ENCODE results near the gene FANCE. TPM values are rescaled to one million over a fixed set of nuclear protein-coding genes. Genes with fewer than 3 reads are reported as not detected.

Gene FANCE
- total and polyA plus RNA-seq, 9 of the 15 experiments (the other 6 are each of a cell fraction or from before 2014, with no cell fraction given), result 5.7 to 30.2 (median 17.0) TPM

DNA sequence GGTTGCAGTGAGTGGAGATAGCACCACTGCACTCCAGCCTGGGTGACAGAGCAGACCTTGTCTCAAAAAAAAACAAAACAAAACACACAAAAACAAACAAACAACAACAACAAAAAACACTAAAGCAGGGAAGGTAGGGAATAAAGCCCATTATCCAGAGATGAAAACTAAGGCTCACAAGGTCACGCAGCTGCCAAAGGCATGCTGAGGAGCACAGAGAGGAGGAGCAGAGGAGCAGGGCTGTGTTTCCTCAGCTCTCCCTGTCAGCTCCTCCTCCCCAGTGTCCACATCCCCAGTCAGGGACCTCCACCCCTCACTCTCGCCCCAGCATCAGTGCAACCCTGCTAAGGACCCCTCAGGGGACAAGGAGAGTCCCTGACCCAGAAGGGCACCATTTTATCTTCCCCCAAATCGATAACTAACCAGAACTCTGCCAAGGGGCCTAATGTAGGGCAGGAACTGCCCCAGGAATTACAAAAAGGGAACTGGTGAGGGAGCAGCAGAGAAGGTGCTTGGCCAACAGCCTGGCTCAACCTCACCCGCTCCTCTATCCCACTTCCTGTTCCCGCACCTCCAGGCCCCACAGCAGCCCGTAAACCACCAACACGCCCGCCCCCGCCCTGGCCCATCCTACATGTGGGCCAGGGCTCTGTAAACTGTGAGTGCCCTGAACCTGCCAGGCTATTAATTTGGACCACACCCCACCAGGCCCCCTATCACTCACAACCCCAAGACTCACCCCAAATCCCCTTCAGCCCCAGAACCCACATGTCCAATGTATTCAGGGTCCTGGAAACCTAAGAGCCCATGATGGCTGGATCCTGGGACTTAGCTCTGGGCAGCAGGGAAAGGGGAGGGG is 35.7 kb downstream of the FANCE start (continued):
- TF ChIP-seq MAZ (CRISPR knock-in tag; conservative IDR thresholded peaks at IDR 0.05 in 1 of 2, IDR thresholded peaks at IDR 0.05 in 1 of 2), result no peak
- no peak for TF ChIP-seq FIP1L1 (IDR thresholded peaks at IDR 0.05; ENCODE audit: low read depth, low read length, poor library complexity, severe bottlenecking)
- no peak for TF ChIP-seq ZNF354B (CRISPR knock-in tag; IDR thresholded peaks at IDR 0.05)
- no peak for TF ChIP-seq ZNF764 (CRISPR knock-in tag; IDR thresholded peaks at IDR 0.05; ENCODE audit: low read depth)
- TF ChIP-seq, protein P1, sequence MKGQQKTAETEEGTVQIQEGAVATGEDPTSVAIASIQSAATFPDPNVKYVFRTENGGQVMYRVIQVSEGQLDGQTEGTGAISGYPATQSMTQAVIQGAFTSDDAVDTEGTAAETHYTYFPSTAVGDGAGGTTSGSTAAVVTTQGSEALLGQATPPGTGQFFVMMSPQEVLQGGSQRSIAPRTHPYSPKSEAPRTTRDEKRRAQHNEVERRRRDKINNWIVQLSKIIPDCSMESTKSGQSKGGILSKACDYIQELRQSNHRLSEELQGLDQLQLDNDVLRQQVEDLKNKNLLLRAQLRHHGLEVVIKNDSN (CRISPR knock-in tag; IDR thresholded peaks at IDR 0.05), result no peak
- no peak for TF ChIP-seq ZNF668 (CRISPR knock-in tag; IDR thresholded peaks at IDR 0.05)
- TF ChIP-seq MEF2A (IDR thresholded peaks at IDR 0.05; ENCODE audit: control insufficient read depth, low read depth, low read length), result no peak
- TF ChIP-seq NUFIP1 (IDR thresholded peaks at IDR 0.05; ENCODE audit: partially characterized antibody), result no peak
- TF ChIP-seq FOXK2 (conservative IDR thresholded peaks at IDR 0.05 in 1 of 2, IDR thresholded peaks at IDR 0.05 in 1 of 2; ENCODE audit: low read depth in 2 of 2), result 0 out of 4 replicates have a peak, but pooled peaks of 1 of the 2 experiments have one; percentile 17
- no peak for TF ChIP-seq MYNN (IDR thresholded peaks at IDR 0.05)
- no peak for TF ChIP-seq MYNN (CRISPR knock-in tag; IDR thresholded peaks at IDR 0.05)
- TF ChIP-seq SP1 (CRISPR knock-in tag; IDR thresholded peaks at IDR 0.05), result 0 out of 2 replicates have a peak, but pooled peaks have one; percentile 37
- no peak for TF ChIP-seq TSC22D4 (tag; IDR thresholded peaks at IDR 0.05)
- TF ChIP-seq FOXJ2 (tag; IDR thresholded peaks at IDR 0.05), result no peak
- TF ChIP-seq TEAD1 (CRISPR knock-in tag; IDR thresholded peaks at IDR 0.05), result no peak
- TF ChIP-seq, protein P2, sequence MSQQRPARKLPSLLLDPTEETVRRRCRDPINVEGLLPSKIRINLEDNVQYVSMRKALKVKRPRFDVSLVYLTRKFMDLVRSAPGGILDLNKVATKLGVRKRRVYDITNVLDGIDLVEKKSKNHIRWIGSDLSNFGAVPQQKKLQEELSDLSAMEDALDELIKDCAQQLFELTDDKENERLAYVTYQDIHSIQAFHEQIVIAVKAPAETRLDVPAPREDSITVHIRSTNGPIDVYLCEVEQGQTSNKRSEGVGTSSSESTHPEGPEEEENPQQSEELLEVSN (IDR thresholded peaks at IDR 0.05; ENCODE audit: borderline replicate concordance in 1 of 2, extremely low read depth in 1 of 2, insufficient read depth in 1 of 2, insufficient read length in 1 of 2, low read depth in 1 of 2, low read length in 1 of 2, poor library complexity in 1 of 2, severe bottlenecking in 1 of 2), result no peak
- peak; percentile 91 for TF ChIP-seq ZNF263 (CRISPR knock-in tag; IDR thresholded peaks at IDR 0.05; ENCODE audit: borderline replicate concordance)
- TF ChIP-seq ZC3H4 (CRISPR knock-in tag; IDR thresholded peaks at IDR 0.05; ENCODE audit: borderline replicate concordance), result no peak
- TF ChIP-seq, protein P3, sequence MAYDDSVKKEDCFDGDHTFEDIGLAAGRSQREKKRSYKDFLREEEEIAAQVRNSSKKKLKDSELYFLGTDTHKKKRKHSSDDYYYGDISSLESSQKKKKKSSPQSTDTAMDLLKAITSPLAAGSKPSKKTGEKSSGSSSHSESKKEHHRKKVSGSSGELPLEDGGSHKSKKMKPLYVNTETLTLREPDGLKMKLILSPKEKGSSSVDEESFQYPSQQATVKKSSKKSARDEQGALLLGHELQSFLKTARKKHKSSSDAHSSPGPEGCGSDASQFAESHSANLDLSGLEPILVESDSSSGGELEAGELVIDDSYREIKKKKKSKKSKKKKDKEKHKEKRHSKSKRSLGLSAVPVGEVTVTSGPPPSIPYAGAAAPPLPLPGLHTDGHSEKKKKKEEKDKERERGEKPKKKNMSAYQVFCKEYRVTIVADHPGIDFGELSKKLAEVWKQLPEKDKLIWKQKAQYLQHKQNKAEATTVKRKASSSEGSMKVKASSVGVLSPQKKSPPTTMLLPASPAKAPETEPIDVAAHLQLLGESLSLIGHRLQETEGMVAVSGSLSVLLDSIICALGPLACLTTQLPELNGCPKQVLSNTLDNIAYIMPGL (CRISPR knock-in tag; IDR thresholded peaks at IDR 0.05), result no peak
- TF ChIP-seq CAMTA2 (CRISPR knock-in tag; conservative IDR thresholded peaks at IDR 0.05), result no peak
- TF ChIP-seq ZNF347 (CRISPR knock-in tag; IDR thresholded peaks at IDR 0.05; ENCODE audit: low read depth), result no peak
- TF ChIP-seq STAT5A (IDR thresholded peaks at IDR 0.05; ENCODE audit: borderline replicate concordance, low read length), result no peak
- no peak for TF ChIP-seq CBX3 (IDR thresholded peaks at IDR 0.05; ENCODE audit: borderline replicate concordance in 1 of 2, low read length in 2 of 2)
- no peak for TF ChIP-seq CREBBP (IDR thresholded peaks at IDR 0.05; ENCODE audit: low read depth, low read length)
- TF ChIP-seq TCFL5 (CRISPR knock-in tag; conservative IDR thresholded peaks at IDR 0.05), result no peak
